Loucy (cell line): ENCODE data around the gene ZNF280A.

Experiments
- H2AFZ ChIP-seq: fragments of 200-600 bp; sonication (generic); 2 replicates; pipeline ENCODE4 v1.6.0; 2016; ENCODE audit warnings: antibody characterized with exemption, mild to moderate bottlenecking, low read length, moderate library complexity
- H3F3A ChIP-seq: fragments of 200-600 bp; 2 replicates; pipeline ENCODE4 v1.6.0; 2016; ENCODE audit warnings: antibody characterized with exemption, low read depth, mild to moderate bottlenecking
- H3K27me3 ChIP-seq: fragments of 200-600 bp; sonication (generic); 2 replicates; pipeline ENCODE4 v1.6.1; 2014; ENCODE audit warnings: low read length, mild to moderate bottlenecking; ENCODE audit not compliant: insufficient read depth, poor library complexity, severe bottlenecking
- H3K36me3 ChIP-seq: fragments of 200-600 bp; sonication (generic); 2 replicates; pipeline ENCODE4 v1.6.1; 2016; ENCODE audit warnings: low read length; ENCODE audit not compliant: insufficient read depth
- H3K4me1 ChIP-seq: fragments of 200-600 bp; sonication (generic); 2 replicates; pipeline ENCODE4 v1.5.1; 2014; ENCODE audit warnings: low read length, mild to moderate bottlenecking; ENCODE audit not compliant: insufficient read depth, poor library complexity, severe bottlenecking
- H3K4me2 ChIP-seq: fragments of 200-600 bp; sonication (generic); 2 replicates; pipeline ENCODE4 v1.6.0; 2014; ENCODE audit warnings: antibody characterized with exemption, low read length, low read depth, mild to moderate bottlenecking; ENCODE audit not compliant: poor library complexity, severe bottlenecking
- H3K4me3 ChIP-seq: fragments of 200-600 bp; sonication (generic); 2 replicates; pipeline ENCODE4 v1.5.1; 2014; ENCODE audit warnings: low read length, mild to moderate bottlenecking, mixed read lengths; ENCODE audit not compliant: poor library complexity, severe bottlenecking
- H3K79me2 ChIP-seq: fragments of 200-600 bp; sonication (generic); 2 replicates; pipeline ENCODE4 v1.6.1; 2014; ENCODE audit warnings: low read length; ENCODE audit not compliant: insufficient read depth
- H3K9ac ChIP-seq: fragments of 200-600 bp; sonication (generic); 2 replicates; pipeline ENCODE4 v1.6.0; 2014; ENCODE audit warnings: mild to moderate bottlenecking, low read depth, low read length, moderate library complexity; ENCODE audit not compliant: poor library complexity, severe bottlenecking
- H3K9me2 ChIP-seq: fragments of 200-600 bp; sonication (generic); replicated peaks from 2 replicates; pipeline ENCODE4 v1.6.1; 2016; ENCODE audit warnings: low read depth, low read length, mixed read lengths
- H3K9me3 ChIP-seq: fragments of 200-600 bp; sonication (generic); 2 replicates; pipeline ENCODE4 v1.6.1; 2014; ENCODE audit warnings: mild to moderate bottlenecking, antibody characterized with exemption, low read length, low read depth; ENCODE audit not compliant: insufficient read depth
- H4K20me1 ChIP-seq: fragments of 200-600 bp; sonication (generic); 2 replicates; pipeline ENCODE4 v1.6.0; 2014; ENCODE audit warnings: antibody characterized with exemption, low read length, mild to moderate bottlenecking; ENCODE audit not compliant: insufficient read depth, poor library complexity, severe bottlenecking
- EZH2phosphoT487 ChIP-seq: fragments of 200-600 bp; IDR thresholded peaks from 2 replicates; pipeline ENCODE4 v1.6.1; 2018; ENCODE audit warnings: antibody characterized with exemption, mild to moderate bottlenecking, moderate library complexity, borderline replicate concordance
- TF ChIP-seq, protein P1 (sequence below): fragments of 200-600 bp; sonication (generic); conservative IDR thresholded peaks from 2 replicates; pipeline ENCODE4 v1.5.1; 2014; ENCODE audit warnings: mild to moderate bottlenecking, antibody characterized with exemption, low read length

ZNF280A gene

DNA sequence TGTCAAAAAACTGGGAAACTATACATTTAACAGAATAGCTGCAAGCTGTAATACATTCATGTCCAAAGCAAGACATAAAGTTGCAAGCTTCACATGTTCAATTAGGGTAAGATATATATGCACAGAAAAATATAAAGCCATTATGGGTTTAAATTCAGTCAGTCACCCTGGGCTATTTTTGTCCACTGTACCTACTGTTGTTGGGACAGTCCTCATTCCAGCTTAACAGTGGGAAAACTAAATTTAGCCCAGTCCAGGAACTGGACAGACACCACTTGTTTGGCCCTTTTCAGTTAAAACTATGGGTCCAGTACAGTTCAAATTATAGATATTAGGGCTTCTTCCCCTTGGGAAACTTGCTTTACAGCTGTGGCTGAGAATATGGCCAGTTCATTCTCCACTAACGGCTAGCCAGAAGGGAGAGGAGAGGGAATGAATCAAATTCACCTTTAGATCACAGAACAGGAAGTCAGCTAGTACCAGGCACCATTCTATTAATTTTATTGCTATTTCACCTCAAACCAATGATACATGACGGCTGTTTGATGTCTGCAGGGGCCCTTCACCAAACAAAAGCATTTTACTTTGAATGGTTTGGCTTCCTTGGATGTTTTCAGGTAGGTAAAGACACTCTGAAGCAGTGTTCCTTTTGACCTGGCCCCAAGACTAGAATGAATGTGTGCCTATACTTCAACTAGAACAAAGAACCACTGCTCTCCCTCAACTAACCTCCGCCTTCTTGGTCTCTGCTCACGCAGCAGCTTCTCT is 33.8 kb downstream of the ZNF280A start:
- TF ChIP-seq, protein P1, sequence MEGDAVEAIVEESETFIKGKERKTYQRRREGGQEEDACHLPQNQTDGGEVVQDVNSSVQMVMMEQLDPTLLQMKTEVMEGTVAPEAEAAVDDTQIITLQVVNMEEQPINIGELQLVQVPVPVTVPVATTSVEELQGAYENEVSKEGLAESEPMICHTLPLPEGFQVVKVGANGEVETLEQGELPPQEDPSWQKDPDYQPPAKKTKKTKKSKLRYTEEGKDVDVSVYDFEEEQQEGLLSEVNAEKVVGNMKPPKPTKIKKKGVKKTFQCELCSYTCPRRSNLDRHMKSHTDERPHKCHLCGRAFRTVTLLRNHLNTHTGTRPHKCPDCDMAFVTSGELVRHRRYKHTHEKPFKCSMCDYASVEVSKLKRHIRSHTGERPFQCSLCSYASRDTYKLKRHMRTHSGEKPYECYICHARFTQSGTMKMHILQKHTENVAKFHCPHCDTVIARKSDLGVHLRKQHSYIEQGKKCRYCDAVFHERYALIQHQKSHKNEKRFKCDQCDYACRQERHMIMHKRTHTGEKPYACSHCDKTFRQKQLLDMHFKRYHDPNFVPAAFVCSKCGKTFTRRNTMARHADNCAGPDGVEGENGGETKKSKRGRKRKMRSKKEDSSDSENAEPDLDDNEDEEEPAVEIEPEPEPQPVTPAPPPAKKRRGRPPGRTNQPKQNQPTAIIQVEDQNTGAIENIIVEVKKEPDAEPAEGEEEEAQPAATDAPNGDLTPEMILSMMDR = no peak
- no peak for TF ChIP-seq EZH2phosphoT487
- Histone ChIP-seq H3K4me1 (peaks cover 7% of the 10 kb centered on the region), H4K20me1 (no peaks in the 10 kb centered on the region), H3K9me2 (no peaks in the 10 kb centered on the region), H2AFZ (no peak overlapping the region), H3K27me3 (no peaks in the 10 kb centered on the region), H3F3A (no peaks in the 10 kb centered on the region), H3K9ac (no peak overlapping the region), H3K36me3 (peaks cover 45% of the 10 kb centered on the region), H3K79me2 (no peaks in the 10 kb centered on the region), H3K9me3 (no peaks in the 10 kb centered on the region), H3K4me3 (no peak overlapping the region), H3K4me2 (no peak overlapping the region)

DNA sequence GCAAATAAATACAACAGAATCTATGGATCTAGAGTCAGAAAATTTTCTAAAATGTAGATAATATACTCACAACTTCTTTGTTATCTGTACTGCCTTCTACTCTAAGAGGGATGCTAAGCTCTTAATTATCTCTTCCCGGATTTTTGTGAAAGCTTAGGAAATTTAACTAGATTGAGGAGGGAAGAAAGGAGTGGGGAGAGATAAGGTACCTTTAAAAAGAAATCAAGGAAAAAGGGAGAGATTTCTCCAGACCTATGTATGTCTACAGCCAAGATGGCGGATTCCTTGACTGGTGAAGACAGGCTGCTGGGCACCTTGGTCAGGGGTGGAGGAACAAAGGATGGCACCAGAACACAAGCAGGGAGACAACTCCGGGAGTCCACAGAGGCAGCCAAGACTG is 34.5 kb downstream of the ZNF280A start:
- Histone ChIP-seq H3K9me3 (no peaks in the 10 kb centered on the region), H2AFZ (no peak overlapping the region), H3K9ac (no peak overlapping the region), H3K36me3 (peaks cover 41% of the 10 kb centered on the region), H3F3A (no peaks in the 10 kb centered on the region), H3K4me3 (no peak overlapping the region), H4K20me1 (no peaks in the 10 kb centered on the region), H3K27me3 (no peaks in the 10 kb centered on the region), H3K4me1 (peaks cover 7% of the 10 kb centered on the region), H3K4me2 (no peak overlapping the region), H3K9me2 (no peaks in the 10 kb centered on the region), H3K79me2 (no peaks in the 10 kb centered on the region)
- no peak for TF ChIP-seq EZH2phosphoT487

DNA sequence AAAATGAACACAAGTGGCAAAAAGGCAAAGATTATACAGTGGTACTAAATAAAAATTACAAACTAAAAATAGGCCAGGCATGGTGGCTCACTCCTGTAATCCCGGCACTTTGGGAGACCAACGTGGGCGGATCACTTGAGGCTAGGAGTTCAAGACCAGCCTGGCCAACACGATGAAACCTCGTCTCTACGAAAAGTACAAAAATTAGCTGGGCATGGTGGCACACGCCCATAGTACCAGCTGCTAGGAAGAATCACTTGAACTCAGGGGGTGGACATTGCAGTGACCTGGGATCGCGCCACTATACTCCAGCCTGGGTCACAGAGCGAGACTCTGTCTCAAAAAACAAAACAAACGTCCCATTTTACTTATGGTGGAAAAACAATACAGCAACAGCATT is 36.0 kb downstream of the ZNF280A start:
- H3K9me3 ChIP-seq = no peaks in the 10 kb centered on the region
- H2AFZ ChIP-seq = no peak overlapping the region
- H3K4me2 ChIP-seq = no peak overlapping the region
- H3K27me3 ChIP-seq = no peaks in the 10 kb centered on the region
- no peak overlapping the region for H3K4me3 ChIP-seq
- H3K9me2 ChIP-seq = no peaks in the 10 kb centered on the region
- no peaks in the 10 kb centered on the region for H4K20me1 ChIP-seq
- H3K9ac ChIP-seq = no peak overlapping the region
- no peak for TF ChIP-seq EZH2phosphoT487
- H3F3A ChIP-seq = no peaks in the 10 kb centered on the region
- peaks cover 33% of the 10 kb centered on the region for H3K36me3 ChIP-seq
- no peaks in the 10 kb centered on the region for H3K79me2 ChIP-seq
- peaks cover 7% of the 10 kb centered on the region for H3K4me1 ChIP-seq

DNA sequence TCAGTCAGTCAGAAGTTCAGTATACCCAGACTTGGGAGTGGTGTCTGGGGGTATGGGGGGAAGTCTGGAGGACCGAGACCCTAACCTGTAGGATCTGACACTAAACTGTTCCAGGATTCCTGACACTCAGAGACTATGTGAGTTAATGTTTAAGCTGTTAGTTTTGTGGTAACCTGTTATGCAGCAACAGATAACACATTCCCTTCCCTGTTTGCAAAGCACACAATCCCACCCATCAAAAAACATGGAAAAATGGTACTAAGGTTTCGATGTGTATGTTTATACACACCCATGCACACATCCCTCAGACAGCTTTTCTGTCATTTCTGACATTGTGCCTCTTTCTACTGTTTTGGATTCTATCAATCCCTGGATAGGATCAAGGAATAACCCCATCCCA is 39.1 kb downstream of the ZNF280A start:
- no peak overlapping the region for H2AFZ ChIP-seq
- no peaks in the 10 kb centered on the region for H3K4me1 ChIP-seq
- no peaks in the 10 kb centered on the region for H3F3A ChIP-seq
- H3K27me3 ChIP-seq = no peaks in the 10 kb centered on the region
- no peak overlapping the region for H3K9ac ChIP-seq
- H3K9me3 ChIP-seq = no peaks in the 10 kb centered on the region
- H3K4me2 ChIP-seq = no peak overlapping the region
- TF ChIP-seq, protein P1 = no peak
- TF ChIP-seq EZH2phosphoT487 = no peak
- H3K4me3 ChIP-seq = no peak overlapping the region
- no peaks in the 10 kb centered on the region for H3K9me2 ChIP-seq
- H4K20me1 ChIP-seq = no peaks in the 10 kb centered on the region
- H3K79me2 ChIP-seq = no peaks in the 10 kb centered on the region
- H3K36me3 ChIP-seq = peaks cover 6% of the 10 kb centered on the region; the same call in 1 of the 2 replicates
